ENCODE results near the gene SMIM1. TPM values are rescaled to one million over a fixed set of nuclear protein-coding genes. Genes with fewer than 3 reads are reported as not detected.
"Not testable (repeated sequence)": the region's sequence is repeated elsewhere in the genome, so short reads cannot be mapped to it uniquely, and the experiment has no call there.

The SMIM1 gene
- total RNA-seq, 1 donor from 2014 or later = 5.7 TPM

DNA sequence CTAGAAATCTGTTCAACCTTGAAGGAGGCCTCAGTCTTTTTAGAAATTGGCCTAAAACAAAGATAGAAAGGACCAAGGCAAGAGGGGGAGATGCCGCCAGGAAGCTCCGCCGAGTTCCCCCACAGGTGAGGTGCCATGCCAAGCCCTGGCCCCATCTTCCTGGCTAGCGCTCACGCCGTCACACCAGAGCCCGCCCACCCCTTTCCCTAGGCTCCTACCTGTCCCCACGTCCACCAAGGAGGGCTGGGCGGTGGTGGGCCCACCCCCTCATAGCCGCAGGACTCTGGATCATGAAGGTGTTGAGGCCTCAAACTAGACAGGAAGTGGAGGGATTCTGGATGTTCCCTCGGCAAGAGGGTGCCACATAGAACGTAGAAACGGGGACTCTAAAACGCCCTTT is 35.8 kb upstream of the SMIM1 start:
- DNase-seq = no peak

GRCh38 chr1:3738943-3739342 is 33.6 kb upstream of the SMIM1 start:
- DNase-seq = no peak

DNA sequence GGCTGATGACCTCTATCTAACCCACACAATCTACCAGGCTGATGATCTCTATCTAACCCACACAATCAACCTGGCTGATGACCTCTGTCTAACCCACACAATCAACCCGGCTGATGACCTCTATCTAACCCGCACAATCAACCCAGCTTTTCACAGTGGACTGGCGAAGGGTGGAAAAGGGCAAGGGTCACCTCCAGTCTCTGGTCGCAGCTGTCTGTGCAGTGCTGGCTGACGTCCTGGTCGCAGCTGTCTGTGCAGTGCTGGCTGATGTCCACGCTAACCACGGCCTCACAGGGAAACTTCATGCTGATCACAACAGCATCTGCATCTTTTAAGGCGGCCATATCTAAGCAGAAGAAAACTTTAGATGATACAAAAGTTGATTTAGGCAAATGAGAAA is 32.5 kb upstream of the SMIM1 start:
- peak; percentile 58 for DNase-seq

GRCh38 chr1:3740752-3741151 is 31.8 kb upstream of the SMIM1 start:
- no peak for DNase-seq

DNA sequence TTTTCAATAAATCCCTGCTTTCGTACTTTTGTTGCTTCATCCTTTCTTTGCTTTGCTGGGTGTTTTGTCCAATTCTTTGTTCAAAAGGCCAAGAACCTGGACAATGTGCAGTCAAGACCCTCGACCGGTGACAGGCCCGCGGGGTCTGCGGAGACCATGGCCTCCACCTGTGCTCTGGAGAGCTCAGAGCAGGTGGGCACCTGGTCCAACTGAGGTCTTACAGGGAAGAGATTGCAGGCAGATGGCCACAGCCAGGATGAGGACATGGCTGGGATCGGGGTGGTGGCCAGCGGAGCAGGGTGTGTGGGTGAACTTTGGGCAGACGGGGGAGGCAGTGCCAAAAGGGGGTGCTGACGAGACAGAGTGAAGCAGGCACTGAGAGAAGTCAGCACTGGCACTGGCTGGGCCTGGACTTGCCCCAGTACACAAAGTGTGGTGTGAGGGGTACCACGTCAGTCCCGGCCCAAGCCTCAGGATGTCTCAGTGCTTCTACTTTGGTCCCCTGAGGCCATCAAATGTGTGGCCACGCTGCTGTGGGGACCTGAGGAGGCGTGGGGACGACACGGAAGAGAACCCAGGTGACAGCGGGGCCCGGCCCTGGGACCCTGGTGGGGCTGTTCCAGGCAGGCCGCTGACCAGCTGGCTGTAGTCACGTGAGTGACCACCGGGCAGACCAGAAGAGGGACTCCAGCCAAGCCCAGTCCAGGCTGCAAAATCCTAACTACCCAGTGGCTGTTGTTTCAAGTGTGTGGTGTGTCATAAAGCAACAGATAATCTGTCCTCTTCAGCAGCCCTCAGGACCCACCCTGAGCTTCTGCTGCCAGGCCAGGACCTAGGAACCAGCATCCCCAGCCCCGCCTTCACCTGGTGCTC is 30.7 kb upstream of the SMIM1 start:
- DNase-seq = no peak

DNA sequence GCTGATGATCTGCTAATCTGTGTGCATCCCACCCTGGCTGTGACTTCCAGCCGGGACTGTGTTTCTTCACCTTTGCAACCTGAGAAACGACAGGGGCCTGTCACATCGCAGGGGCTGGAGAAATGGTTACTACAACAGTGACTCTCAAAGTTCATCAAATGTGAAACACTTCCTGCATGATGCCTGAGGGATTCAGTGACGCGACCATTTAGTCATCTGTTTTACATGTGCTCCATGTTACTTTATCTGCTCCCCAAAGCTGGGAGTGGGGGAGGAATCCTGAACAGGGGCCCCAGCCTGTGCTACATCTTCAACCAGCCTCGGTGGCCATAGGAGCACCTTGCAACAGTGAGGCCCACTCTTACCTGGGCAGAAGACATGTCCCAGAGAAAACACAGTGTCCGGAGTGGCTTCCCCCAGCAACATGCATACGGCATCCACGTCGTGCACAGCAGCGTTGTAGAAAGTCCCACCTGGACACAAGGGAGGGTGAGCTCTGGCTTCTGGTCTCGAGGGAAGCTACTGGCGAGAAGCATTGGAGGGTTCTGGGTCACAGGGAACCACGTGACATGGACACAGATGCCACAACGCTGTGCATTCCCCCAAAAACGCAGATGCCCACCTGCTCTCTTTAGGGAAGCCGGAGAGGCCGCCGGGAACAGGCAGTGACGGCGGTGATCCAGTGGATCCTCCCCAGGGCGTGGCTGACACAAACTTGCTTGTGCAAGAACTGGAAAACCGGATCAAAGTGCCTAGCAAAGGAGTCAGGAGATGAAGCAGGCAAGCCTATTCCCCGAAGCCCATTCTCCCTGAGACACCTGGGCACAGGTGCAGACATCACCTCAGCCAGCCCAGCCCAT is 29.9 kb upstream of the SMIM1 start:
- DNase-seq = no peak

DNA sequence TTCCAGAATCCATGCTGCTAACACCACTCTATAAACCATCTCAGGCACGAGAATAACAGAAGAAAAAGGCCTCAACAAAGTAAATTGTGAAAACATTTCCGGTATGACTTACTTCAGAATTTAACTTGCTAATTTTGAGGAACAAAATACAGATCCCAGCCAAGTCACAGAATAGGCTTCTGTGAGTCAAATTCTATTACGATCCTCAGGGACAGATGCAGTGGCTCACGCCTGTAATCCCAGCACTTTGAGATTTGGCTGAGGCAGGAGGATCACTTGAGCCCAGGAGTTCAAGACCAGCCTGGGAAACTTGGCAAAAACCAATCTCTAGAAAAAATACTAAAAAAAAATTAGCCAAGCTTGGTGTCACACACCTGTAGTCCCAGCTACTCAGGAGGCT is 29.1 kb upstream of the SMIM1 start:
- no peak for DNase-seq

DNA sequence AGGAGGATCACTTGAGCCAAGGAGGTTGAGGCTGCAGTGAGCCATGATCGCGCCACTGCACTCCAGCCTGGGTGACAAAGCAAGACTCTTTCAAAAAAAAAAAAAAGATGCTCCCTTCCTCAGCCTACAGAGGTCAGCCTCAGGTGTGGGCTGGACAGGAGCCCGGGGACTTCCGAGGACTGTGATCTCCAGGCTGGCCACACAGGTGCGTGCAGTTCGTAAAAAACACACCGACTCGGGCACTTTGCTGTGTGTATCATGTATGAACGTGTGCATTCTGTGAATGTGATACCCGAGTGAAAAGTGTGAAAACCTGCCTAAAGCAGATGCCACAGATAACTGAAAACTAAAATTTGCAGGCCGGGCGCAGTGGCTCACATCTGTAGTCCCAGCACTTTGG is 28.7 kb upstream of the SMIM1 start:
- no peak for DNase-seq

DNA sequence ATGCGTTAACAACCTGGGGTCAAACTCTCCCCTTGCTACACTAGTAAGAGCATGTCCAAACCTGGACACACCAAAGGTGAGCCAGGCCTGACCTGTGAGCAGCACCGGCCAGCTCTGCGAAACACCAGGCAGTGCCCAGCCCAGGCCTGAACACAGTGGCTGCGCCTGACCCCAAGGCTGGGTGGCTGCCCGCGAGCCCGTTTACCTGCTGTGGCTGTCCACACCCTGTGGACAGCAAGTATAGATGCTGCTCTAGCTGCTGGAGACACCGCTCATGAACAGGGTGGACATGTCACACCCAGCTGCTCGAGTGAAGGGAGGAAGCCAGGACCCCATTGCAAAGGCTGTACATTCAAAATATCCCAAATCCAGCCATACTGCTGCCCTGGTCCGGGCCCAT is 27.9 kb upstream of the SMIM1 start:
- no peak for DNase-seq

GRCh38 chr1:3745071-3745470 is 27.5 kb upstream of the SMIM1 start:
- DNase-seq = no peak

- DNase-seq = no peak
These were observed 26.8 kb upstream of the SMIM1 start for GRCh38 chr1:3745590-3746381.

DNA sequence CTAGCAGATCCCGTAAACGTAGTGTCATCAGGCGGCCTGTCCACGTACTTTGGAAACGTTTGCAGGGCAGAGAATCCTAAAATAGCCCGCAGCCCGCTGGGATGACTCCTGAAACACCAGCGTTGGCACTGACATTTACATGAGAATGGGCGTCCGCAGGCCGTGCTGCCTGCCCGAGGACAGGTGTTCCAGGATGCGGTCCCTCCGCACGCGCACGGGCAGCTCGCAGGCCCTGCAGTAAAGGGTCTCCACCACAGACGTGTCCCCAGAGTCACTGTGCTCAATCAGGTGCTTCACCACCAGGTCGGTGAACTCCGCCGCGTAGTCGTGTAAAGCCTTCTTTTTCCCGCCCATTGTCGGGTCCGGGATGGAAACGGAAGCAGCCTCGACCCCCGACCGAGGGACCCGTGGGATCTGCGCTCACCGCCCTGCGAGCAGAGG is 26.1 kb upstream of the SMIM1 start:
- no peak for DNase-seq

- peak; percentile 89 for DNase-seq
These were observed 25.6 kb upstream of the SMIM1 start for GRCh38 chr1:3746830-3747521.

- no peak for DNase-seq
These were observed 25.1 kb upstream of the SMIM1 start for GRCh38 chr1:3747522-3747848.

DNA sequence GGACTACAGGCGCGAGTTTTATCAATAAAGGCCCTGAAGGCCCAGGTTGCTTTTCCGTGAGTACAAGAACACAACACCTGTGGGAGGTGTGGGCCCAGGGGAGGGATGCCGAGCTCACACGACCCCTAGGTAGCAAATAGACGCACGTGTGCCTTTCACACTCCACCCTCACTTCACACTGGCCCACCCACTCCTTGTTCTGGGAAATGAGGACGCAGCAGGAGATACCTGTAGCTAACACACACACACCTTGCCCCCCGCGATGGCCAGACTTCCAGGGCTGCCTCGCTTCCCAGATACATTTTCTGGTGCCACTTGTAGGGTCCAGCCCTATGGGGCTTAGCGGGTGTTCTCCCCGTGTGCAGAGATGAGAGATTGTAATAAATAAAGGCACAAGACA is 24.6 kb upstream of the SMIM1 start:
- DNase-seq = no peak

DNA sequence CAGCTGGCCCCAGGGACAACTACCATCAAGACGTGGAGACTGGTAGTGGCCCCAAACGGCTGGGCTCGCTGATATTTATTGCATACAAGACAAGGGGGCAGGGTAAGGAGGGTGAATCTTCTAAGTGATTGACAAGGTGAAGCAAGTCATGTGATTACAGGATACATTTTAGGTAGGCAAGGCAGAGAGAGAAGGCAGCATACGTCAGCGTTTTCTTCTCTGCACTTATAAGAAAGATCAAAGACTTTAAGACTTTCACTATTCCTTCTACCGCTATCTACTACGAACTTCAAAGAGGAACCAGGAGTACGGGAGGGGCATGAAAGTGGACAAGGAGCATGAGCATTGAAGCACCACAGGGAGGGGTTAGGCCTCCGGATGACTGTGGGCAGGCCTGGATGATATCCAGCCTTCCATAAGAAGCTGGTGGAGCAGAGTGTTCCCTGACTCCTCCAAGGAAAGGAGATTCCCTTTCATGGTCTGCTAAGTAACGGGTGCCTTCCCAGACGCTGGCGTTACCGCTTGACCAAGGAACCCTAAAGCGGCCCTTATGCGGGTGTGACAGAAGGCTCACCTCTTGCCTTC is 24.1 kb upstream of the SMIM1 start:
- DNase-seq = not testable (repeated sequence)

DNA sequence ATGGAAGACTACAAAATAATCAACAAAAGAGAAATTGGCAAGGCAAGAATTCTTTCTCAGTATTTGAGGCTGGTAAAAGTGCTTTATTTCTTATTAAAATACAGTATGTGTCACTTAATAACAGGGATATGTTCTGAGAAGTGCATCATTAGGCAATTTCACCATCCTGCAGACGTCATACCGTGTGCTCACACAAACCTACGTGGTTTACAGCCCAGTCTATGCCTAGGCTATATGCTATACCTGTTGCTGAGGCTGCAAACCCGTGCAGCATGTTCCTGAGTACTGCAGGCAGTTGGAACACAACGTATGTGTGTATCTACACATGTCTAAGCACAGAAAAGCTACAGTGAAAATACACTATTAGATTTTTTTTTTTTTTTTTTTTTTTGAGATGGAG is 23.0 kb upstream of the SMIM1 start:
- no peak for DNase-seq

DNA sequence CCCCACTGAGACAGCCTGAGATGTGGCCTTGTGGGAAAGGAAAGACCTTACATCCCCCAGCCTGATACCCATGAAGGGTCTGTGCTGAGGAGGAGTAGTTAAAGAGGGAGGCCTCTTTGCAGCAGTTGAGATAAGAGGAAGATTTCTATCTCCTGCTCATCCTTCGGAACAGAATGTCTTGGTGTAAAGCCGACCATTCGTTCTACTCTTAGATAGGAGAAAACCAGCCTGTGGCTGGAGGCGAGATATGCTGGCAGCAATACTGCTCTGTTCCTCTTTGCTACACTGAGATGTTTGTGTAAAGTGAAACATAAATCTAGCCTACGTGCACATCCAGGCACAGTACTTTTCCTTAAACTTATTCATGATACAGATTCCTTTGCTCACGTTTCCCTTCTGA is 21.8 kb upstream of the SMIM1 start:
- DNase-seq = no peak

GRCh38 chr1:3752400-3752945 is 20.1 kb upstream of the SMIM1 start, which contains the start of gene CCDC27:
Gene CCDC27 (plus strand): TSS chr1:3752450. CDS start chr1:3752482, 32 bp downstream.
- DNase-seq = no peak

GRCh38 chr1:3753656-3754454 is 18.7 kb upstream of the SMIM1 start:
- no peak for DNase-seq

All from tongue (tissue), 2 donors.